LNCaP clone FGC (cell line): Measurements from ENCODE around the gene SLC35F2.
A peak's percentile ranks its signal among the peaks of the same experiment; 100 is the strongest.

Experiments
- DNase-seq: peaks from one replicate; pipeline ENCODE4 v3.0.0-alpha.2; 2011; ENCODE audit warnings: low read depth
- H3K4me3 ChIP-seq: 2 replicates; pipeline ENCODE4 v1.5.1; 2011; ENCODE audit warnings: mild to moderate bottlenecking, low read depth, low read length, control low read depth
- CTCF ChIP-seq: IDR thresholded peaks from 2 replicates; pipeline ENCODE4 v1.5.1; 2012; ENCODE audit warnings: mild to moderate bottlenecking; ENCODE audit not compliant: control insufficient read depth, insufficient read depth; ENCODE audit errors: extremely low read depth

Gene SLC35F2

DNA sequence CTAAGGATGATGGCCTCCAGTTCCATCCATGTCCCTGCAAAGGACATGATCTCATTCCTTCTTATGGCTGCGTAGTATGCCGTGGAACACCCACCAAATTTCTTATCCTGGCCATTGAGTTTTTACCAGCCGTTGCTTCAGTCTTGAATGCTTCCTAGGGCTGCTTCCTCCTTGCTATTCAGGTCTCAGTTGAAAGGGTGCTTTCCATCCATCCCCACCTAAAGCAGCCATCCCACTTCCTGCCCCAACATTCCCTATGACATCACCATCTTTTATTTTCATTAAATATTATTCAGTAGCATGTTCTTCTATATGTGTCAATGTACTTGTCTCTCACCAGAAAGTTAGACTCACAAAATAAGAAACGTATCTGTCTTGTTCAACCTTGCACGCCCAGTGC lies 106.1 kb downstream of the SLC35F2 start:
- TF ChIP-seq CTCF: no peak
- DNase-seq: no peak
- no peak overlapping the region for H3K4me3 ChIP-seq

DNA sequence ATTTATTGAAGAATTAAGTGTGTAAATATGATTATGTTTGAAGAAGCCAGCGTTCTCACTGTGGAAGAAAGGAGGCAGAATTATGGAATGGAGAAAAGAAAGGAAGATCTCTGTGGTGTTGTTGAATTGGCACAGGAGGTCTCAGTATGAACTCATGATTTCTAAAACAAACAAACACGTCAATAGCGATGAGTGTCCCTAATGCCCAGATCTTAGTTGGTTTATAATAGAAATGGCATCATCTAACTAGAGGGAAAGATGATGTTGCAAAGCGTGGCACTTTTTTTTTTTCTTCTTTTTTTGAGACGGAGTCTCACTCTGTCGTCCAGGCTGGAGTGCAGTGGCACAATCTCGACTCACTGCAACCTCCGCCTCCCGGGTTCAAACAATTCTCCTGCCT lies 107.5 kb downstream of the SLC35F2 start:
- no peak overlapping the region for H3K4me3 ChIP-seq
- TF ChIP-seq CTCF: no peak
- DNase-seq: peak; percentile 4

DNA sequence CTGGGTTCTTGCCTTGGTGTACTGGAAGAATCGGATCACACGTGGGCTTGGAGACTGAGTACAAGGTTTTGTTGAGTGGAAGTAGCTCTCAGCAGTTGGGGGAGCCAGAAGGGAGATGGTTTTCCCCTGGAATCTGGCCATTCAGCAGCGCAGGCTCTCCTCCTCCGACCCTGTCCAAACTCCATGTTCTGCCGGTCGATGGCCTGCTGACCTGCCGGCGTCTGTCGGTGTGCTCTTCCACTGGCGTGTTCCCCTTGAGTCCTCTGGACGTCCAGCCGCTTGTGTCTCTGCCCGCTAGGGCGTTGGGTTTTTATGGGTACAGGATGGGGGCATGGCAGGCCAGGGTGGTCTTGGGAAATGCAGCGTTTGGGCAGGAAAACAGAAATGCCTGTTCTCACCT lies 108.3 kb downstream of the SLC35F2 start:
- H3K4me3 ChIP-seq: no peak overlapping the region
- TF ChIP-seq CTCF: no peak
- DNase-seq: no peak

GRCh38 chr11:107747622-107748021 lies 111.0 kb downstream of the SLC35F2 start:
- DNase-seq: no peak
- H3K4me3 ChIP-seq: no peak overlapping the region
- TF ChIP-seq CTCF: no peak

DNA sequence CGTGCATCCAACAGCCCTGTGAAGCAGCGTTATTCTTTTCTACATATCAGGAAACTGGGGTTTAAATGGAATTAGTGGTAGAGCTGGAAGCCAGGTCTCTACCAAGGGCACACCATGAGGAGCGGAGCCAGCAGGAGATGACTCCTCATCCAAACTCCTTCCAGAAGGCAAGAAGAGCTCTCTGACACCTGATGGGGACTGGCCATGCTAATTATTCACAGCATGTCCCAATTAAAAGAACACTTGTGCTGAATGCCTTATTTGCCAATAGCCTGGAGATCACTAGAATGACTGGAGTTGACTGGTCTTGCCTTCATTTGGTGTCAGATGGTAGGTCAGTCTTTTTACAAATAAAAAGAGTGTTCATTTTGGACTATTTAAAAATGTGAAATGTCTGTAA lies 113.9 kb downstream of the SLC35F2 start:
- no peak overlapping the region for H3K4me3 ChIP-seq
- no peak for DNase-seq
- TF ChIP-seq CTCF: no peak

DNA sequence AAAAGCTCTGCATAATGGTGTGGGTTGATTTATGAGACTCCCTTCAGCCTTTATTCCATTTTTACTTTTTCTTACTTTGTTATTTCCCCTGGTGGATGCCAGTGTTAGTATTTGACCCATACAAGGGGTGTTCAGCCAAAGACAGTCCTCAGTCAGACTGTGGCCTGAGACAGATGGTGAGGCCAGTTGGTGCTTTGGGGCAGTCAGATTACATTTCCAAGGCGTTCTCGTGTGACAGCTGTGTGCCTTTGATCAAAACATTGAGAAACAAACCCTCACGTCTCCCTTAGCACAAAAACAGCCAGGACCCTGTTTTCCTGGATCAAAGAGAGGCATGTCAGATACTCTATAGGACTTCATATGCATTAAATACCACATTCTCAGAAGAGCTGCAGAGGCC lies 115.4 kb downstream of the SLC35F2 start:
- no peak overlapping the region for H3K4me3 ChIP-seq
- no peak for DNase-seq
- TF ChIP-seq CTCF: no peak

GRCh38 chr11:107741044-107741823 lies 117.4 kb downstream of the SLC35F2 start:
- peak; percentile 89 for TF ChIP-seq CTCF
- no peak overlapping the region for H3K4me3 ChIP-seq
- peak; percentile 23 for DNase-seq
